Frontal cortex (tissue), 4 donors: ENCODE results near the gene THAP7. TPM values are rescaled to one million over a fixed set of nuclear protein-coding genes. Genes with fewer than 3 reads are reported as not detected.

Source experiments
- DNase-seq, 2 donors: peaks; one replicate each; pipeline ENCODE4 v3.0.0; 2012; ENCODE audit warnings: low spot score in 2 of 2
- FAIRE-seq: peaks from 2 replicates; lab custom pipeline; 2012; peaks lifted over from hg19 to GRCh38; lab: Jason Lieb, UNC
- total RNA-seq: library from RNA; depleted of rRNA; stranded (reverse); fragments of >200 nt; gene quantifications from one replicate; pipeline ENCODE4 v1.2.3, GENCODE V29; 2014
- donor health status: control.
- donor health status: control.
- donor health status: control.

The THAP7 gene
- total RNA-seq, 1 donor from 2014 or later = 22.0 TPM

DNA sequence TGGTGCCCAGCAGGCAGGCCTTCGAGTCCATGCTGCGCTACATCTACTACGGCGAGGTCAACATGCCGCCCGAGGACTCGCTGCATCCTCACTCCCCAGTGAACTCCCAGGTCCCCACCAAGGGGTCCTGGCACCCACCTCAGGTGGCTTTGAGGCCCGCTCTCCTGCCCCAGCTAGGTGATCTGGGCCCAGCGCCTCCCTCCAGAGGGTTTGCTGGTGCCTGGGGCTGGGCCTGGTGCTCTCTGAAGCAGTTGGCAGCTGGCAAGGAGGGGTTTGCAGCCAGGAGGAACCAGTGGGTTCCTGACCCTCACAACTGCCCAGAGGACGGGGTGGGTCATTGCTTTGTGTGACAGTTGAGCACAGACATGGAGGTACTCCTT, 5.9 kb downstream of the THAP7 start:
- no peak for DNase-seq
- no peak for FAIRE-seq

DNA sequence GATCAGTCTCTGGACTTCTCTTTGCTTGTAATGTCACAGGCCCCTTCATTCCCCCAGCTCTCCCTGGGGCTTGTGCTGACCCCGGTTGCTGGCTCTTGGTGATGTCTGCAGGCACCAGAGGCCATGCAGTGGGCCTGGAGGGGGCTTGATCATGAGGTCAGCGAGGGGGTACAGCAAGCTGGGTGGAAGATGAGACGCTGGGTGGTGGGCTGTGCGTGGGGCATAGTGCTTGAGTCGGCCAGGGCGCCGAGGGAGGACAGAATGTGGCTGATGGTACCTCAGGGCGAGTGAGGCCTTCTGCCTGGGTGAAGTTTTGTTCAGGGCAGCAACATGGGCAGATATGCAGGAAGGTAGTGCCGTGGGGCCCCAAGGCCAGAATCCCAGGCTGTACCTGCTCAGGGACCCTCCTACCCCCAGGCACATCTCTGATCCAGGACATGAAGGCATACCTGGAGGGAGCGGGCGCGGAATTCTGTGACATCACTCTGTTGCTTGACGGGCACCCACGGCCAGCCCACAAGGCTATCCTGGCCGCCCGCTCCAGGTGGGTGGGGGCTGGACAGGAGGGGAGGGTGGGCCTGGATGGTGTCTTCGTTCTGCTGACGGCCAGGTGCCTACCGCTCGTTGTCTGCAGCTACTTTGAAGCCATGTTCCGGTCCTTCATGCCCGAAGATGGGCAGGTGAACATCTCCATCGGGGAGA, 6.4 kb downstream of the THAP7 start:
- no peak for FAIRE-seq
- no peak for DNase-seq

GRCh38 chr22:20994902-20995241, 7.0 kb downstream of the THAP7 start:
- no peak for FAIRE-seq
- no peak for DNase-seq

DNA sequence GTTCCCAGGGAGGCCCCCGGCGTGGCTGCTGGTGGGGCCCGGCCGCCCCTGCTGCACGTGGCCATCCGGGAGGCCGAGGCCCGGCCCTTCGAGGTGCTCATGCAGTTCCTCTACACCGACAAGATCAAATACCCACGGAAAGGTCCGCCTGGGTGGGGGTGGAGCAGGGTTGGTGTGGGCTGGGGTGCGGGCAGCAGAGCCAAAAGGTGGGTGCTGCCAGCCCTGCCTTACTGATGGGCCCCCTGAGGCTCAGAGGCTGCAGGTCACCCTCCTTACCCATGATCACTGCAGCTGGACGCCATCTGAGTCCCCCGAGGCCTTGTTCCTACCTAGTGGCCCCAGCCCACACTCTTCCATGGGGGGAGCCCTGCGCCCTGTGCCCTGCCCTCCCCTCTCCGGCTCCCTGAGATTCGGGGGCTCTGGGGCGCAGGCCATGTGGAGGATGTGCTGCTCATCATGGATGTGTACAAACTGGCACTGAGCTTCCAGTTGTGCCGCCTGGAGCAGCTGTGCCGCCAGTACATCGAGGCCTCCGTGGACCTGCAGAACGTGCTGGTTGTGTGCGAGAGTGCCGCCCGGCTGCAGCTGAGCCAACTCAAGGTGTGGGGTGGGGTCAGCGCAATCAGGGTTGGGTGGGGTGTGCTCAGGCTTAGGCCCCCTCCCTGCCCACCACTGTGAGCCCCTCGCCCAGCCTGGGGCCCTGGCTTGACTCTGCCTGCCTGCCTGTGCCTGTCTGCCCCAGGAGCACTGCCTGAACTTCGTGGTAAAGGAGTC, 7.6 kb downstream of the THAP7 start:
- DNase-seq (no peak), FAIRE-seq (no peak)

DNA sequence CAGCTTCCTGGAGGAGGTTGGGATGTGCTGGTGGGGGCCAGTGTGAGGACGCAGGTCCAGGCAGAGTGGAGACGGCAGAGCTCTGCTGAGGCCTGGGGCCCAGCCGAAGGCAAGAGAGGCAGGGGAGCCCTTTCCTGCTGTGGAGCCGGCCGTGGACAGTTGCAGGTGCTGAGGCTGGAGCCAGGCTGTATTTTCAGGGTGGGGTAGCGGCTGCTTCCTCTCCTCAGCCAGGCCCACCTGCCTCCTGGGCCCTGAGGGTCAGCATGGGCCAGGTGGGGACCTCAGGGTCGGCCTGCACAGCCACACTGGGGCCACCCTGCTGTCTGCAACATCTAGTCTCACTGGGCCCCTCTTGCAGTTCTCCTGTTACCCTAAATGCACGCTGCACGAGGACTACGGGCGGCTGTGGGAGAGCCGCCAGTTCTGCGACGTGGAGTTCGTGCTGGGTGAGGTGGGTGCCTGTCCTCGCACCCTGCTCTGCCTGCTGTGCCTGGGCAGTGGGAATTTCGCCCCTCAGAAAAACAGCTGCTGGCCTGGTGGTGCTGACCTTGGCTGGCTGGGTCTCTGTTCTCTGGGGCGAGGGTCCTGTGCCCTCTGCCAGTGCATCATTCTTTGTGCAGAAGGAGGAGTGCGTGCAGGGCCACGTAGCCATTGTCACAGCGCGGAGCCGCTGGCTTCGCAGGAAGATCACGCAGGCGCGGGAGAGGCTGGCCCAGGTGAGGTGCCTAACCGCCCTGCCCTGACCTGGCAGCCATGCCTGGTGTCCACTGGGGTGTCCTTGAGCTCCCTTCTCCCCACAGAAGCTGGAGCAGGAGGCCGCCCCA, 8.4 kb downstream of the THAP7 start:
- FAIRE-seq = no peak
- no peak for DNase-seq

- no peak for DNase-seq
These were observed 9.2 kb downstream of the THAP7 start for GRCh38 chr22:20992456-20993303.

DNA sequence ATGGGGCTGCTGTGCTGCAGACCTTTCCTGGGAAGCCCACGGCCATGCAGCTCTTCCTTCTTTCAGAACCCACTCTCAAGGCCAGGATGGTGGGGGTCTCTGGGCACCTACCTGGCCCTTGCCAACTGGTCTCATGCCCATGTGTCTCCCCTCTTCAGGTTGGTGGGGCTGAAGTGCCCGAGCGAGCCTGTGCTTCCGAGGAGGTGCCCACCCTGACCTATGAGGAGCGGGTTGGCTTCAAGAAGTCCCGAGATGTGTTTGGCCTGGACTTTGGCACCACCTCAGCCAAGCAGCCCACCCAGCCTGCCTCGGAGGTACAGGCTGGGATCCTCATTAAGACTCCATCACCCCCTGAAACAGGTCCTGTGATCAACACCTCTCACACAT, 9.9 kb downstream of the THAP7 start:
- no peak for DNase-seq
- FAIRE-seq = no peak

More at GRCh38 chr22:20992456-20993303, 9.2 kb downstream of the THAP7 start:
- FAIRE-seq = no peak

GRCh38 chr22:20991252-20992055, 10.5 kb downstream of the THAP7 start:
- DNase-seq = no peak
- no peak for FAIRE-seq

DNA sequence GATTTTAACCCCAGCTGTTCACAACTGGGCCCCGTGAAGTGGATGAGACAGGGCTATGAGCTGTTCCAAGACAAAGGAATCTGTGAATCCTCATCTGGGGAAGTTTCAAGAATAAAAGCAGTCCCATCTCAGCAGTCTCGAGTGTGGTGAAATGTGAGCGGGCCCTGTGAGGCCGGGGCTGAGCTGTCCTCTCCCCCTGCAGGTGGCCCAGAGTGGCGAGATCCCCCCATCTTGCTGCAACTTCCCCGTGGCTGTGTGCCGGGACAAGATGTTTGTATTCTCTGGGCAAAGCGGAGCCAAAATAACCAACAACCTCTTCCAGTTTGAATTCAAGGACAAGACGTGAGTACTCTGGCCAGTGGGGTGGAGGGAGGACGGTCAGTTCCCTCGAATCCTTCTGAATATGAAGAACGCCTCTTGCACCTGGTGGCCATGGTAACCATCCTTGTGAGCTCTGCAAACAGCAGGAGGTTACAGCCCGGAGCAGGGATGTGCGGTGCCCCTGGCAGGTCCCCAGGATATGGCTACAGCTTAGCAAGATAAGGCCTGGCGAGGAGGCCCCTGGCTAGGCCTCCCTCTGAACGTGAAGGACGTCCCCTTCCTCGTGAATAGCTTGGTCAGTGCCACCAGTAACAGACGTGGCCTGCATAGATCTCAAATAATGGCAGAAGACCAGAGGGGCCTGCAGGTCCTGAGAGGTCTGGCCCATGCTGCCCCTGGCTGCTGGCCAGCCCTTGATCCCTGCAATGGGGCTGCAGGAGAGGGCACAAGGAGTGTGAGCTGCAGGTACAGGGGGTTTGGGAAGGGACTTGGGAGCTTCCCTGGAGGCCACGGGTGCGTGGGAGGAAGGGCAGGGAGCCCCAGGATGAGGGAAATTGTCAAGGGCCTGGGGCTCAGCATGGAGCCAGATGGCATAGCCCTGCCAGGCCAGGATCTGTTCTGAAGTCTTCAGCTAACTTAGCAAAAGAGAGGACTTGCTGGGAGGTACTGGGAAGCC, 11.4 kb downstream of the THAP7 start:
- no peak for FAIRE-seq
- no peak for DNase-seq

DNA sequence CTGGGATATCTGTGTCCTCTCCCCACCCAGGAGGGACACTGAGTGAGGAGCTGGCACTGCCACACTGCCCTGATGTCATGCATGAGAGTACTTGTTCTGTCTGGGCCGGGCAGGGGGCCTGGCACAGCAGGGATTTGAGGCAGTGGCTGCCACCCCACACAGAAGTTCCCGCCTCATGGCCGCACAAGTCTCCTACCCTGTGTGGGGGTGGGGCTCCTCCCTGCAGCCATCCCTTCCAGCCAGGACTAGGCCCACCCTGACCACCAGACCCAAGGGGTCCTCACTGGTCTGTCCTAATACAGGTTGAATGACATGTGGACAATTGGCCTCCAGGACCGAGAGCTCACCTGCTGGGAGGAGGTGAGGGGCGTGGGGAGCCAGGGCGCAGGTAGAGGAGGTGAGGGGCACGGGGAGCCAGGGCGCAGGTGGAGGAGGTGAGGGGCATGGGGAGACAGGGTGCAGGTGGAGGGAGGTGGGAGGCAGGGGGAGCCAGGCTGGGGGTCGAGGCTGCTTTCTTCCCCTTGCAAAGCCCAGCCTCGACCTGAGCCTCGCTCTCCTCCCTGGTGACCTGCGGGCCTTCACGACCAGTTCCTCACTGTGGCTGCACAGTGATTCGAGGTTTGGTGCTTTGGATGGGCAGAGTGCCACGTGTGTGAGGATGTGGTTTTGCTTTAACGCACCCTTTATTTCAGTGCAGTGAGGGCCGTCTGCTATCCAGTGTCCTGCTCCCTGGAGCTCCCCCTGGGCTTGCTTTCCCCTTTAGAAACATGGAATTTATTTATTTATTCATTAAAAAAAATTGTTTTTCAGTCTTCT, 12.4 kb downstream of the THAP7 start:
- DNase-seq = no peak
- FAIRE-seq = no peak

DNA sequence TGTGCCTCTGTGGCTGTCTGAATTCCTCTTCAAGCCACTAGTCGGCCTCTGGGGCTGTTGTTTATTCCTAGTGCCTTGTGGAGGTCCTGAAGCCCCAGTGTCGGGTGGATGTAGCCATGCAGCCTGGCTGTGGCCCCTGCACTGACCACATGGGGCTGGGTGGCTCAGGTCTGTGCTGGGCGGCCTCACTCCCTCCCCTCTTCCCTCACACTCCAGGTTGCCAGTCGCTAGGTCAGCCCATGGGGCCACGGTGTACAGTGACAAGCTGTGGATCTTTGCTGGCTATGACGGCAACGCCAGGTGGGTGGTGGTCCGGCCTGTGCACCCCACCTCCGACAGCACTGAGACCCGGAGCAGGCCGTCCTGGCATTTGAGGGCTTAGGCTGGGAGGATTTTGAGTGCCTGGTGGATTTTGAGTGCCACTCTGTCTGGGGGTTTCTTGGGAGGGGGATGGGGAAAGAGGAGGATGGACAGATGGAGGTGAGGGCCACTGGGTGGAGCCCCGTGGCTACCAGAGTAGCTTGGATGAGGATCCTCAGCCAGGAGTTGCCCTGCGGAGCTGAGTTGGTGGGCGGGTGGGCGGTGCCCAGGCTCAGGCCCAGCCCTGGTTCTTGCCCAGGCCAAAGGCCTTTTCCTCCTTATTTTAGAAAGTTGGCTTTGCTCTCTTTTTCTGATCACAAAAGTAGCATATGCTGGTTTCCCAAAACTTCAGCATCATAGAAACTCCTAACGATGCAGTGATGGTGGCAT, 13.2 kb downstream of the THAP7 start:
- DNase-seq (no peak), FAIRE-seq (no peak)

DNA sequence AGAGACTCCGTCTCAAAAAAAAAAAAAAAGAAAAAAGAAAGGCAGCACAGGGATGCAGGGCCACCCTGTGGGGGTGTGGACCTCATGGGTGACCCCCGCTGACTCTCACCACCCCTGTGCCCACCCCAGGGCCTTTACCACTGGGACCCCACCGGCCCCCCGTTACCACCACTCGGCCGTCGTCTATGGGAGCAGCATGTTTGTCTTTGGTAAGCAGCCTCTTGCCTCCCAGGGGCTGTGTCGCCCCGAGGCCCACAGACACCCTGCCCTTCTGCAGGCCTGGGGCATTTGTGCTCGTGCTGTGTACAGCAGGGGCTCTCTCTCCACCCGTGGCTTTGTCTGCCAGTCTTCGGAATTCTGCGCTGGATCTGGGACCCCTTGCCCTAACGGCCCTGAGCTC, 14.5 kb downstream of the THAP7 start:
- FAIRE-seq (no peak), DNase-seq (no peak)

- DNase-seq (no peak), FAIRE-seq (no peak)
These were observed 15.6 kb downstream of the THAP7 start for GRCh38 chr22:20986365-20986764.

- DNase-seq (no peak), FAIRE-seq (no peak)
These were observed 16.2 kb downstream of the THAP7 start for GRCh38 chr22:20985720-20986119.

- no peak for FAIRE-seq
These were observed 18.7 kb downstream of the THAP7 start for GRCh38 chr22:20983081-20983771.

DNA sequence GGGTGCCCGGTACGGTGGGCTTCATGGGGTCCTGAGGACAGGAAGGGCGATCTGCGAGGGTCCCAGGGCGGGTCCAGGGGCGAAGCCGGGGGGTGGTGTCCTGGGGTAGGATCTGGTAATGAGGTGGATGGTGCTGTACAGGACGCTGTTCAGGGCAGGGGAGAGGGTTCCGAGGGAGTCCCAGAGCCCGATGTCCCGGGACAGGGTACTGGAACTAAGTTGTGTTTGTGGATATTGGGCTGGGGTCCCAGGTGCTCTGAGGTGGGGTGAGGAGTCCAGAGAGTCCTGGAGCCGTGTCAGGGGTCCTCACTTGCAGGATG, 19.4 kb downstream of the THAP7 start:
- FAIRE-seq (no peak), DNase-seq (no peak)

More at GRCh38 chr22:20983081-20983771, 18.7 kb downstream of the THAP7 start:
- DNase-seq = no peak
